Activated T-helper 17 cell treated with anti-CD3 and anti-CD28 coated beads, Interleukin-2, amount 50 U/mL, for 72 hours (primary cell): ENCODE data around the gene DRAM1. TPM values are rescaled to one million over a fixed set of nuclear protein-coding genes. Genes with fewer than 3 reads are reported as not detected.
"Not testable (repeated sequence)": the region's sequence is repeated elsewhere in the genome, so short reads cannot be mapped to it uniquely, and the experiment has no call there.

Experiments
- ATAC-seq: fragments of 150-1000 bp; cut with Tn5 transposase; replicated peaks from 2 replicates; pipeline ENCODE4 v1.10.0; 2021; ENCODE audit warnings: mild to moderate bottlenecking, moderate library complexity
- H3K27ac Mint-ChIP-seq: one replicate; pipeline ENCODE4 v1.8.0; 2022; ENCODE audit warnings: mixed read lengths
- H3K27me3 Mint-ChIP-seq: one replicate; pipeline ENCODE4 v1.8.0; 2022; ENCODE audit warnings: mixed read lengths
- H3K36me3 Mint-ChIP-seq: one replicate; pipeline ENCODE4 v1.8.0; 2022; ENCODE audit warnings: low read depth, mild to moderate bottlenecking, mixed read lengths
- H3K4me1 Mint-ChIP-seq: one replicate; pipeline ENCODE4 v1.8.0; 2022; ENCODE audit warnings: mixed read lengths
- H3K4me3 Mint-ChIP-seq: one replicate; pipeline ENCODE4 v1.8.0; 2022; ENCODE audit warnings: mild to moderate bottlenecking, mixed read lengths
- H3K9me3 Mint-ChIP-seq: one replicate; pipeline ENCODE4 v1.8.0; 2022; ENCODE audit warnings: mixed read lengths
- total RNA-seq, 2 donors: library from RNA; stranded (reverse); gene quantifications; one replicate each; pipeline ENCODE4 v1.2.3, GENCODE V29; 2022

The DRAM1 gene
- total RNA-seq, 2 donors from 2014 or later: 6.0 to 7.0 TPM

- H3K36me3 Mint-ChIP-seq: no peaks in the 10 kb centered on the region
- H3K27me3 Mint-ChIP-seq: no peaks in the 10 kb centered on the region
- H3K27ac Mint-ChIP-seq: no peak overlapping the region
- peaks cover 12% of the 10 kb centered on the region for H3K4me1 Mint-ChIP-seq
- no peaks in the 10 kb centered on the region for H3K9me3 Mint-ChIP-seq
- H3K4me3 Mint-ChIP-seq: peak overlapping the region; percentile 95
- no peak for ATAC-seq
Measured at GRCh38 chr12:101876322-101876860, 989 bp upstream of the DRAM1 start.

- no peaks in the 10 kb centered on the region for H3K36me3 Mint-ChIP-seq
- H3K4me1 Mint-ChIP-seq: peaks cover 12% of the 10 kb centered on the region
- peak overlapping the region; percentile 87 for H3K27ac Mint-ChIP-seq
- no peaks in the 10 kb centered on the region for H3K9me3 Mint-ChIP-seq
- no peaks in the 10 kb centered on the region for H3K27me3 Mint-ChIP-seq
- ATAC-seq: peak; percentile 34
- peak overlapping the region; percentile 95 for H3K4me3 Mint-ChIP-seq
Measured at GRCh38 chr12:101877806-101878242, 444 bp downstream of the DRAM1 start.

- Mint-ChIP-seq H3K4me1 (peaks cover 12% of the 10 kb centered on the region), H3K9me3 (no peaks in the 10 kb centered on the region), H3K4me3 (peak overlapping the region; percentile 95), H3K27me3 (no peaks in the 10 kb centered on the region), H3K36me3 (no peaks in the 10 kb centered on the region), H3K27ac (peak overlapping the region; percentile 87)
- ATAC-seq: no peak
Measured at GRCh38 chr12:101878243-101878821, 952 bp downstream of the DRAM1 start.

GRCh38 chr12:101880769-101881168 is 3.4 kb downstream of the DRAM1 start:
- Mint-ChIP-seq H3K27ac (no peak overlapping the region), H3K4me3 (no peak overlapping the region), H3K36me3 (no peaks in the 10 kb centered on the region), H3K4me1 (peaks cover 12% of the 10 kb centered on the region), H3K9me3 (no peaks in the 10 kb centered on the region), H3K27me3 (no peaks in the 10 kb centered on the region)
- ATAC-seq: no peak

- no peak for ATAC-seq
- Mint-ChIP-seq H3K4me3 (no peak overlapping the region), H3K4me1 (peaks cover 12% of the 10 kb centered on the region), H3K27ac (no peak overlapping the region), H3K27me3 (no peaks in the 10 kb centered on the region), H3K9me3 (no peaks in the 10 kb centered on the region), H3K36me3 (no peaks in the 10 kb centered on the region)
Measured at GRCh38 chr12:101881228-101881627, 3.8 kb downstream of the DRAM1 start.

- Mint-ChIP-seq H3K27me3 (no peaks in the 10 kb centered on the region), H3K9me3 (no peaks in the 10 kb centered on the region), H3K4me3 (no peak overlapping the region), H3K4me1 (peaks cover 5% of the 10 kb centered on the region), H3K27ac (no peak overlapping the region), H3K36me3 (no peaks in the 10 kb centered on the region)
- no peak for ATAC-seq
Measured at GRCh38 chr12:101884174-101884573, 6.8 kb downstream of the DRAM1 start.

GRCh38 chr12:101884781-101885340 is 7.5 kb downstream of the DRAM1 start:
- not testable (repeated sequence) for H3K4me1 Mint-ChIP-seq, H3K4me3 Mint-ChIP-seq, H3K27ac Mint-ChIP-seq, H3K36me3 Mint-ChIP-seq, H3K9me3 Mint-ChIP-seq, H3K27me3 Mint-ChIP-seq, ATAC-seq

GRCh38 chr12:101885912-101886561 is 8.7 kb downstream of the DRAM1 start:
- ATAC-seq: no peak
- no peaks in the 10 kb centered on the region for H3K9me3 Mint-ChIP-seq
- no peaks in the 10 kb centered on the region for H3K36me3 Mint-ChIP-seq
- H3K27me3 Mint-ChIP-seq: no peaks in the 10 kb centered on the region
- no peak overlapping the region for H3K27ac Mint-ChIP-seq
- no peak overlapping the region for H3K4me3 Mint-ChIP-seq
- peaks cover 5% of the 10 kb centered on the region for H3K4me1 Mint-ChIP-seq

- no peak overlapping the region for H3K27ac Mint-ChIP-seq
- H3K9me3 Mint-ChIP-seq: no peaks in the 10 kb centered on the region
- no peak for ATAC-seq
- peaks cover 3% of the 10 kb centered on the region for H3K4me1 Mint-ChIP-seq
- no peaks in the 10 kb centered on the region for H3K27me3 Mint-ChIP-seq
- H3K36me3 Mint-ChIP-seq: no peaks in the 10 kb centered on the region
- no peak overlapping the region for H3K4me3 Mint-ChIP-seq
Measured at GRCh38 chr12:101889211-101889752, 11.9 kb downstream of the DRAM1 start.

- H3K36me3 Mint-ChIP-seq: no peaks in the 10 kb centered on the region
Measured at GRCh38 chr12:101891462-101891971, 14.1 kb downstream of the DRAM1 start.

GRCh38 chr12:101892794-101893193 is 15.4 kb downstream of the DRAM1 start:
- no peaks in the 10 kb centered on the region for H3K4me1 Mint-ChIP-seq
- H3K36me3 Mint-ChIP-seq: no peaks in the 10 kb centered on the region
- no peak overlapping the region for H3K4me3 Mint-ChIP-seq
- H3K27ac Mint-ChIP-seq: no peak overlapping the region
- H3K9me3 Mint-ChIP-seq: no peaks in the 10 kb centered on the region
- no peak for ATAC-seq
- no peaks in the 10 kb centered on the region for H3K27me3 Mint-ChIP-seq

More at GRCh38 chr12:101891462-101891971, 14.1 kb downstream of the DRAM1 start:
- Mint-ChIP-seq H3K4me3 (no peak overlapping the region), H3K9me3 (no peaks in the 10 kb centered on the region), H3K27ac (no peak overlapping the region), H3K4me1 (no peaks in the 10 kb centered on the region), H3K27me3 (no peaks in the 10 kb centered on the region)
- no peak for ATAC-seq

- Mint-ChIP-seq H3K9me3 (no peaks in the 10 kb centered on the region), H3K27me3 (no peaks in the 10 kb centered on the region), H3K4me1 (no peaks in the 10 kb centered on the region), H3K36me3 (peaks cover 7% of the 10 kb centered on the region), H3K4me3 (no peak overlapping the region), H3K27ac (no peak overlapping the region)
- ATAC-seq: no peak
Measured at GRCh38 chr12:101901777-101902176, 24.4 kb downstream of the DRAM1 start.

GRCh38 chr12:101902641-101903040 is 25.3 kb downstream of the DRAM1 start:
- ATAC-seq: no peak
- Mint-ChIP-seq H3K27ac (no peak overlapping the region), H3K27me3 (no peaks in the 10 kb centered on the region), H3K9me3 (no peaks in the 10 kb centered on the region), H3K4me1 (no peaks in the 10 kb centered on the region), H3K4me3 (no peak overlapping the region), H3K36me3 (peaks cover 7% of the 10 kb centered on the region)

GRCh38 chr12:101906226-101906625 is 28.8 kb downstream of the DRAM1 start:
- Mint-ChIP-seq H3K27me3 (no peaks in the 10 kb centered on the region), H3K36me3 (peaks cover 4% of the 10 kb centered on the region), H3K4me3 (no peak overlapping the region), H3K4me1 (no peaks in the 10 kb centered on the region), H3K9me3 (no peaks in the 10 kb centered on the region), H3K27ac (no peak overlapping the region)
- no peak for ATAC-seq

- no peaks in the 10 kb centered on the region for H3K9me3 Mint-ChIP-seq
- H3K27ac Mint-ChIP-seq: no peak overlapping the region
- ATAC-seq: no peak
- no peaks in the 10 kb centered on the region for H3K27me3 Mint-ChIP-seq
- H3K4me1 Mint-ChIP-seq: no peaks in the 10 kb centered on the region
- H3K36me3 Mint-ChIP-seq: no peaks in the 10 kb centered on the region
- no peak overlapping the region for H3K4me3 Mint-ChIP-seq
Measured at GRCh38 chr12:101908395-101908794, 31.0 kb downstream of the DRAM1 start.
